Muscle of leg (tissue), 11 donors: Measurements from ENCODE around the gene SRPK1. TPM values are rescaled to one million over a fixed set of nuclear protein-coding genes. Genes with fewer than 3 reads are reported as not detected.
"Not testable (repeated sequence)": the region's sequence is repeated elsewhere in the genome, so short reads cannot be mapped to it uniquely, and the experiment has no call there.

Source experiments
- DNase-seq: peaks from one replicate; pipeline ENCODE4 v3.0.0; 2013
- H3K27ac ChIP-seq: one replicate; pipeline ENCODE4 v1.5.1; 2013; ENCODE audit warnings: mild to moderate bottlenecking, low read length, control low read depth
- H3K27me3 ChIP-seq: one replicate; pipeline ENCODE4 v1.6.1; 2013; ENCODE audit warnings: low read length; ENCODE audit not compliant: control insufficient read depth, insufficient read depth
- H3K36me3 ChIP-seq: one replicate; pipeline ENCODE4 v1.6.1; 2013; ENCODE audit warnings: low read length; ENCODE audit not compliant: control insufficient read depth, insufficient read depth
- H3K4me1 ChIP-seq: one replicate; pipeline ENCODE4 v1.6.1; 2013; ENCODE audit warnings: low read length; ENCODE audit not compliant: control insufficient read depth, insufficient read depth
- H3K4me3 ChIP-seq: one replicate; pipeline ENCODE4 v1.5.1; 2013; ENCODE audit warnings: low read length, control low read depth
- H3K9me3 ChIP-seq: replicated peaks from 2 replicates; pipeline ENCODE4 v1.6.1; 2013; ENCODE audit warnings: low read depth, low read length; ENCODE audit not compliant: control insufficient read depth
- WGBS: methylation state at CpG from one replicate; pipeline ENCODE4 v1.1.5; 2013; ENCODE audit warnings: missing lambda C conversion rate; ENCODE audit not compliant: insufficient coverage; 5-methylcytosine and 5-hydroxymethylcytosine counted together
- polyA plus RNA-seq, 8 donors: library from polyadenylated mRNA; unstranded; fragments of 120-200 nt; gene quantifications; one replicate each; pipeline versions ENCODE4 v1.2.1 to v1.2.3, GENCODE V29; 2013; ENCODE audit warnings: inconsistent platforms in 1 of 8, low replicate concordance in 1 of 8; ENCODE audit not compliant: insufficient read length in 8 of 8, insufficient read depth in 1 of 8
- total RNA-seq: library from RNA; stranded (reverse); fragments of 120-200 nt; gene quantifications from one replicate; pipeline ENCODE4 v1.2.4, GENCODE V29; 2013

The SRPK1 gene
- total and polyA plus RNA-seq, 9 donors, result 14.2 to 24.2 (median 17.5) TPM

- Histone ChIP-seq H3K27ac (no peak overlapping the region), H3K27me3 (peaks cover 2% of the 10 kb centered on the region), H3K4me3 (no peak overlapping the region), H3K36me3 (no peaks in the 10 kb centered on the region), H3K9me3 (no peaks in the 10 kb centered on the region), H3K4me1 (no peaks in the 10 kb centered on the region)
- 60% methylated on average over 2 of the region's 5 CpGs for WGBS
- DNase-seq, result no peak
These were observed 14.6 kb upstream of the SRPK1 start for GRCh38 chr6:35935469-35935868.

DNA sequence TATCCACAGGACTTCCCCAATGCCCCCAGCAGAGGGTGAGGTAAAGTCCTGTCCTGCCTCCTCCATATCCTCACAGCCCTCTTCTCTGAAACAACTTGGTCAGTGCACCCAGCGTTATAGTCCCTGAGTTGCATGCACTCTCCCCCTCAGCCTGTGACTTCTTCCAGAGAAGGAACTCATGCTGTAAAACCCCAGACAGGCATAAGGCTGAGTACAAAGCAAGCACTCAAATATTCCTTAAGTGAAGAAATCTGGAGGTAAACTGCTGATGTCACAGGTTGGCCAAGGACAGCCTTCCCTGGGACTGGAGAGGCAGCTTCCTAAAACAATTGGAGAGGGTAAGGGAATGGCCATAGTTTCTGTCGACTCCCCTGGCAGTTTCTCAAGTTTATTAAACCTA, 12.9 kb upstream of the SRPK1 start:
- H3K36me3 ChIP-seq, result no peaks in the 10 kb centered on the region
- no peak overlapping the region for H3K4me3 ChIP-seq
- H3K27me3 ChIP-seq, result peaks cover 2% of the 10 kb centered on the region
- no peak overlapping the region for H3K27ac ChIP-seq
- DNase-seq, result no peak
- no peaks in the 10 kb centered on the region for H3K4me1 ChIP-seq
- H3K9me3 ChIP-seq, result no peaks in the 10 kb centered on the region
- 29% methylated on average over 1 of the region's 2 CpGs for WGBS

DNA sequence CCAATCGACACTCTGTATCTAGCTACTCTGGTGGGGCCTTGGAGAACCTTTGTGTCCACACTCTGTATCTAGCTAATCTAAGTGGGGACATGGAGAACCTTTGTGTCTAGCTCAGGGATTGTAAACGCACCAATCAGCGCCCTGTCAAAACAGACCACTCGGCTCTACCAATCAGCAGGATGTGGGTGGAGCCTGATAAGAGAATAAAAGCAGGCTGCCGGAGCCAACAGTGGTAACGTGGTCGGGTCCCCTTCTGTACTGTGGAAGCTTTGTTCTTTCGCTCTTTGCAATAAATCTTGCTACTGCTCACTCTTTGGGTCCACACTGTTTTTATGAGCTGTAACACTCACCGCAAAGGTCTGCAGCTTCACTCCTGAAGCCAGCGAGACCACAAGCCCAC, 11.0 kb upstream of the SRPK1 start:
- 58% methylated on average over 6 of the region's 10 CpGs for WGBS
- not testable (repeated sequence) for H3K9me3 ChIP-seq, H3K4me3 ChIP-seq, H3K4me1 ChIP-seq, H3K27ac ChIP-seq, H3K36me3 ChIP-seq, DNase-seq, H3K27me3 ChIP-seq

GRCh38 chr6:35931120-35931561, 10.2 kb upstream of the SRPK1 start:
- Histone ChIP-seq H3K9me3 (no peaks in the 10 kb centered on the region), H3K4me1 (no peaks in the 10 kb centered on the region), H3K27ac (no peak overlapping the region), H3K36me3 (no peaks in the 10 kb centered on the region), H3K27me3 (peaks cover 2% of the 10 kb centered on the region), H3K4me3 (no peak overlapping the region)
- DNase-seq, result no peak
- 90% methylated on average over 20 of the region's 30 CpGs for WGBS

GRCh38 chr6:35929601-35930000, 8.7 kb upstream of the SRPK1 start:
- no peak overlapping the region for H3K4me3 ChIP-seq
- H3K36me3 ChIP-seq, result no peaks in the 10 kb centered on the region
- WGBS, result no CpG with 5 or more reads among the region's 1 CpG
- no peaks in the 10 kb centered on the region for H3K27me3 ChIP-seq
- no peak overlapping the region for H3K27ac ChIP-seq
- no peak for DNase-seq
- no peaks in the 10 kb centered on the region for H3K4me1 ChIP-seq
- no peaks in the 10 kb centered on the region for H3K9me3 ChIP-seq

- DNase-seq, result no peak
- no peaks in the 10 kb centered on the region for H3K4me1 ChIP-seq
- H3K9me3 ChIP-seq, result no peaks in the 10 kb centered on the region
- H3K27me3 ChIP-seq, result no peaks in the 10 kb centered on the region
- no peak overlapping the region for H3K4me3 ChIP-seq
- WGBS, result no CpG with 5 or more reads among the region's 2 CpGs
- H3K27ac ChIP-seq, result no peak overlapping the region
- no peaks in the 10 kb centered on the region for H3K36me3 ChIP-seq
These were observed 5.8 kb upstream of the SRPK1 start for GRCh38 chr6:35926509-35927215.

DNA sequence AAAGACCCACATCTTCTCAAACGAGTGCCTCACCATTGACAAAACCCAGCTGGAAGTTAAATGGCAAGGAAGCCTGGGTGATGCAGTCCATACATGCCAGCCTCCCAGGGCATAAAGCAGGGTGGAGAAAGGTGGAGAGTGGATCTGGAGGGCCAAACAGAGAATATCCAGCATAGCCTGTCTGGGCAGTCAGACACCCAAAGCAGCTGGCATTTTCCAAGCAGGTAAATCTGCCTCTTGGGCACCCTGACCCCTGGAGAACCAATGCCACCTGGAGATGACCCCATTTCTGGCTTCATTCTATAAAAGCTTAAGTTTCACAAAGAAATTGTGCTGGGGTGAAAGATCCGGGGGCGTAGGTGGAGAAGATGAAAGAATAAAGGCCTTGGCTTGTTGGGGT, 5.1 kb upstream of the SRPK1 start:
- no peaks in the 10 kb centered on the region for H3K36me3 ChIP-seq
- no peaks in the 10 kb centered on the region for H3K9me3 ChIP-seq
- H3K4me3 ChIP-seq, result no peak overlapping the region
- no peak for DNase-seq
- H3K27ac ChIP-seq, result no peak overlapping the region
- H3K4me1 ChIP-seq, result no peaks in the 10 kb centered on the region
- WGBS, result 100% methylated on average over 2 of the region's 3 CpGs
- H3K27me3 ChIP-seq, result no peaks in the 10 kb centered on the region

DNA sequence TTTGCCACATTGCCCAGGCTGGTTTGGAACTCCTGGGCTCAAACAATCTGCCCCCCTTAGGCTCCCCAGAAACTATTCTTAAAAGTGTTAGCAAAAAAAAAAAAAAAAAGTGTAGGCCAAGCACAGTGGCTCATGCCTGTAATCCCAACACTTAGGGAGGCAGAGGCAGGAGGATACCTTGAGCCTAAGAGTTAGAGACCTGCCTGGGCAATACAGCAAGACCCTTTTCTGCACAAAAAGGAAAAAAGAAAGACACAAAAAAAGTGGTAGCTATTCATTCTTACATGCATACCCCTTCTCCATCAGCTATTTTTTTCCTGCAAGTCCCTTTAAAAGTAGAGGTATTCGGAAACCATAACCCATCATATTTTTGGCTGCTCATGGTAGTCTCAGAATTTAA, 3.2 kb upstream of the SRPK1 start:
- Histone ChIP-seq H3K4me1 (peaks cover 10% of the 10 kb centered on the region), H3K36me3 (no peaks in the 10 kb centered on the region), H3K27ac (no peak overlapping the region), H3K9me3 (no peaks in the 10 kb centered on the region), H3K27me3 (no peaks in the 10 kb centered on the region), H3K4me3 (no peak overlapping the region)
- no peak for DNase-seq
- WGBS, result no CpG with 5 or more reads among the region's 1 CpG

- H3K9me3 ChIP-seq, result no peaks in the 10 kb centered on the region
- H3K27ac ChIP-seq, result no peak overlapping the region
- no peaks in the 10 kb centered on the region for H3K36me3 ChIP-seq
- H3K4me1 ChIP-seq, result peaks cover 11% of the 10 kb centered on the region
- WGBS, result 43% methylated on average over 3 of the region's 5 CpGs
- no peaks in the 10 kb centered on the region for H3K27me3 ChIP-seq
- no peak overlapping the region for H3K4me3 ChIP-seq
- DNase-seq, result no peak
These were observed 1.2 kb upstream of the SRPK1 start for GRCh38 chr6:35922139-35922554.

- H3K27ac ChIP-seq, result peak overlapping the region; percentile 10
- peaks cover 11% of the 10 kb centered on the region for H3K4me1 ChIP-seq
- no peaks in the 10 kb centered on the region for H3K9me3 ChIP-seq
- no peaks in the 10 kb centered on the region for H3K36me3 ChIP-seq
- H3K4me3 ChIP-seq, result peak overlapping the region; percentile 49
- under 1% methylated on average over 46 of the region's 50 CpGs for WGBS
- peak; percentile 22 for DNase-seq
- no peaks in the 10 kb centered on the region for H3K27me3 ChIP-seq
These were observed 809 bp downstream of the SRPK1 start for GRCh38 chr6:35919827-35920751.
